HG02840 (cell line): ENCODE measurements around the gene NTRK3.

Experiments used
- ATAC-seq: cut with Tn5 transposase; IDR thresholded peaks from one replicate; pipeline ENCODE4 v1.9.1; 2021; ENCODE audit warnings: mild to moderate bottlenecking, moderate library complexity, moderate number of reproducible peaks; ENCODE audit not compliant: unreplicated experiment, low FRiP score

Gene NTRK3

GRCh38 chr15:88126695-88127431 is 129.7 kb downstream of the NTRK3 start:
- ATAC-seq, result no peak

DNA sequence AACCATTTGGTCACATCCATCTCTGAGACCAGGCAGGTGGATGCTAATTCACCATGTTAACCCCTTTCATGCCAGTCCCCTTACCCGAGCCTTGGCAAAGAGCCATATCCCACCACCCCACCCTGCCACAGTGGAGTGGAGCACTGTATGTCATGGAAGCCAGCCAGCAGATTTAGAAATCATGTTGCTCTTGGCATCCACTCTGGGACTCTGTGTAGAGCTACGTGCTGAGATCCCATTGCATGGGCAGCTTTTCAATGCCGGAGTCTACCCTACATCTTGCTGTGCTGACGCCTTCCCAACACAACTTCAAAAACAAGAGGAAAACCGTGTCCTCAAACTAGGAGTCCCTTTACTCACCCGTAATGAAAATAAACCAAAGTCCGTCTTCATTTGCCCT is 131.0 kb downstream of the NTRK3 start:
- ATAC-seq, result no peak

DNA sequence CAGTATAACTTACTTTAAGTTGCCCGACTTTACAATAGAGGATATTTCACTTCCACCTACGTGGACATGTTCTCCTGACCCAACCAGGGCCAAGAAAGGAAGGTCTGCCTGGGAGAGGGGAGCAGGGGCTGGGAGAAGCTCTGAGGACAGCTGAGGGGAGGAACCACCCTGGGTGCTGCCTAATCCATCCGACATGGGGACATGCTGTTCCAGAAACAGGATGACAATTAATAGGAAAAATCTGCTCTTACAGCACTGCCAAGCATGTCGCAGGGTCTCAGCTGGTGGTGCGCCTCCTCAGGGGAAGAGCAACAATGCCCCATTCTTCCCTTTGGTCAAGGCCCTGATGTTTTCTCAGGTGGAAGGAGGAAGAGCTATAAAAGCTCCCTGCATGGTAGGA is 132.3 kb downstream of the NTRK3 start:
- no peak for ATAC-seq

DNA sequence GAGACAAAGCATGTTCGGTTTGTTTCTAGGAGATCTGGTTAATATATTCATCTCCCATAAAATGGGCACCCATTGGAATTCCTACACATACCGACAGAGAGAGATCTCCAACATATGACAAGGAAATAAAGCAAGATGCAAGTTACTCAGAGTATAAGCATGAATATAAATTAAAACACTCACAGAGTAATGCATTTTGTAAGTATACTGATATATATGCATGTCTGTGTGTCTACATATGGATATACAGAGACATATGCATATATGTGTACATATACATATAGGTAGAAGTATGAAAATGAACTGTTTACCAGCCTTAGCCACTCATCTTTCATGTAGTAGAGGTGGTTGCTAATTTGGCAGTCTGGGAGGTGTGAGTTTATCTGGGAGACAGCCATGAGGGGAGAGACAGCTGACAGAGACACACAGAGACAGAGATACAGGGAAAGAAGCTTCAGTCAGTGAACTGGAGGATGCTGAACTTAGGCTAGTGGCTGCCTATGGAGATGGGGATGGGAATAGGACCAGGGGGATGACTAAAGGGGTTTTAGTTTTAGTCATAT is 134.5 kb downstream of the NTRK3 start:
- no peak for ATAC-seq

DNA sequence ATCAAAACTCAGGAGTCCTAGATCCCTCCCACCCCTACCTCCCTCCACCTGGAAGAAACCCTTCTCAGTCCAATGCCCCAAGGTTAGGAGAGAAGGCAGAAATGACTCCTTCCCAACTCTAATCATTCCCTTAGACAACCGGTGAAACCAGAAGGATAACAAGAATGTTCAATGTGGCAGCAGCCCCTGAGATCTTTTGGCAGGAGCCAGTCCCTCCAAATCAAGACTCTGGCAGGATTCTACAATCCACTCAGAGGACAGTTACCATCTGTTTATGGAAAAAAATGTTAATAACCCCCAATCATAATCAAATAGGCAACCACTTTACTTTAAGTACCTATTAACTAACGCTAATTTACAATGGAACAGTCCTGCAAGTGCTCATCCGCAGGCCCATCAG is 136.5 kb downstream of the NTRK3 start:
- no peak for ATAC-seq

GRCh38 chr15:88118741-88119140 is 137.8 kb downstream of the NTRK3 start:
- no peak for ATAC-seq

DNA sequence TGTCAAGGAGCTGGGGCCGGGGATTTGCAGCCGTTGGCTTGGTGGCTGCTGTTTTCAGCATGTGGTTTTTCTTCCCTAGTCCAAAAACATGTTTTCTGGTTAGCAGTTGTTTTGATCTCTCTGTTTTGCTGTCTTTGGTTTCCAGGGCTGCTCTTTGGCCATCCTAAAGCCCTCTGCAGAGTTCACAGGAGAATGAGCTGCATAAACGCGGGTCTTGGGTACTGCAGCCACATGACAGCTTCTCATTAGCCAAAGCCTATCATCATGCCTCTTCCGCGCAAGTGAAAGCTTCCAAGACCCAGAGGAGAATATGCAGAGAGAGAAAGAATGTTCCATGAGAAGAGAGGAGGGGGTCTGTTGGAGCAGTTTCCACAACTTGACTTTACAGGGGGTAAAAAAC is 138.5 kb downstream of the NTRK3 start:
- no peak for ATAC-seq

- ATAC-seq, result no peak
These were observed 140.9 kb downstream of the NTRK3 start for GRCh38 chr15:88115486-88116152.

DNA sequence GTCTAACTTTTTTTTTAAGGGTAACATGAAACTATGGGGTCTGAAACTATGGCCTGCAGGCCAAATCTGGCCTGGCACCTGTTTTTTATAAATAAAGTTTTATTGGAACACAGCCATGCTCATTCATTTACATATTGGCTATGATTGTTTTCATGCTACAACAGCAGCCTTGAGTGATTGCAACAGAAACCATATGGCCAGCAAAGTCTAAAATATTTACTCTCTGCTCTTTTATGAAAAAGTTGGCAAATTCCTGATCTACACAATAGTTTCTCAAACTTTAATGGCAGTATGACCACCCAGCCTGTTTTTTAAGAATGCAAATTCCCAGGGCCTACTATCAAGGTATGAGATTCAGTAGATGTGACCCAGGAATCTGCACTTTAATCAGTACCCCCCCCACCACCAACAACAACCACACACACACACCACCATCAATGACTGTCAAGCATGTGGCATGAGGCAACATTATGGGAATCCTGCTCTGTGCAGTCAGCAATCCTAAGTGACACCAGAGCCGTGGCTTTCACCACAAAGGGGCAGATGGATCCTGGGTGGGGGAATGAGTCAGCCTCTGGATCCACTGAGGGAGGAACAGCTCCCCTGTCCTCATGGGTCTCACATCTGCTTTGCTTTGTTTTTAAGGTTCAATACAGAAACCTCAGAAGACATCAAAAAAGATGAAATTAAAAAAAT is 142.8 kb downstream of the NTRK3 start:
- no peak for ATAC-seq

DNA sequence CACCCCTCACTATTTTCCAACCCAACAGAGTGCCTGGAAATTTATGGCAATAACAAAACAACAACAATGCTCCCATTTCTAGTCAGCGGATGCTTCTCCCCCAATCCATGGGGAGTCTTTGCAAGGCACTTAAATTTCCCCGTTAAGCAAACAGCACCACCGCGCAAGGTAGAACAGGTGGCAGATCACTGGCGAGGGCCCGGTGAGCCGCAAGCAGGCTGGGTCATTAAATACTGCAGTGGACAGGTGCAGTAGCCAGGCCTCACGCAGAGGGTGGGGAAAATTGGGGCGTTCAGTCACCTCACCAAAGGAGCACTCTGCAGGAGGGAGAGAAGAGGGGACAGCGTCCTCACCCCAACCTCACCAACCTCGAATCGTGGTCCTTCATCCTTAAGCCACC is 147.5 kb downstream of the NTRK3 start:
- no peak for ATAC-seq

- ATAC-seq, result no peak
These were observed 148.1 kb downstream of the NTRK3 start for GRCh38 chr15:88108477-88108876.

- no peak for ATAC-seq
These were observed 150.5 kb downstream of the NTRK3 start for GRCh38 chr15:88106074-88106473.

DNA sequence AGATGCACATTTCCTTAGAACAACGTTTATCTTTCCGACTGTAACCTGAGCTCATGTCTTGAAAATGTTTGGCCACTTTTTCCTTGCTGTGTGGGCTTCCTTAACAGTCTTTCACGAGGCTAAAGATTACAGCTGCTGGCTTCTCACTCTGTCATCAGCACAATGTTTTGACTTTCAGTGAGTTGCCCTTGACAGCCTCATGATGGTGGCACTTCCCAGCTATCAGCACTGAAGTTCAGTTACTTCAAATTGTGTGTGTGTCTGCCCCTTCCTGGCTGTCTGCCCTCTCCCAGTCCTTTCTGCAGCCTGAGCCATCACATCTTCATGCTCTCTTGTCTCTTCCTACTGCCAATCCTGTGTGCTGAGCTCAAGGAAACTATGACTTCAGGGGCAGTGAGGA is 152.2 kb downstream of the NTRK3 start:
- no peak for ATAC-seq

DNA sequence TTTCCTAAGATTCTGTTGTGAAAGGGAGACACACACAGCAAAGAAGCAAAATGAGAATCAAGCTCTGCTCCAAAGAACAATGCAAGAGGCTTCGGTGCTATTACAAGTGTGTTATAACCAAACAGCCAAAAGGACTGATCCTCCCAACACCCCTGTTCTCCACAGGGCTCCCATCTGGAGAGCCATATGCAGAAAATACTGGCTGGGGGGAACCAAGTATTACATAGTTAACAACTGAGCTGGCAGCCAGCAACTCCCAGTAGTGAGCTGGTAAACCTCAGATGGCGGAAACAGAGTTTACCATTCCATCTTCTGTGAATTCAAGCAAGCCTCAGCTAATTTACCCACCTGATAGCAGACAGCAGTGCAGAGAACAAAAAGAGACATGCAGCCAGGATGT is 156.4 kb downstream of the NTRK3 start:
- no peak for ATAC-seq

DNA sequence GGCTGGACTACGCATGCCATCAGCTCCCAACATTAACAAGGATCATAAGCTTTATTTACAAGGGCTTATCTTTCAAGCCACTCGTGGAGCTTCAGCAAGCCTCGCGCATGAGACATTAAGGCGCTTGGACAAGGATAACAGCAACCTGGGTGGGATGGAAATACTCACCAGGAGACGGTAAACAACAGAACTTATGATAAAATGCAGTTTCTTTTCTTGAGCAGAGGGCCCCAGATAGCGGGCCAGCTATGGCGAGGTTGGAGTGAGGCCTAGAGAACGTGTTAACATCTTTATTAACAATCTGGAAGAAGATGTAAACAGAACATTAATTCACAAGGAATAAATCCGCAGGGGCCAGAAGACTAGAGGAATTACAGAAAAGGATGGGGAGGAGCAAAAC is 158.2 kb downstream of the NTRK3 start:
- ATAC-seq, result no peak

DNA sequence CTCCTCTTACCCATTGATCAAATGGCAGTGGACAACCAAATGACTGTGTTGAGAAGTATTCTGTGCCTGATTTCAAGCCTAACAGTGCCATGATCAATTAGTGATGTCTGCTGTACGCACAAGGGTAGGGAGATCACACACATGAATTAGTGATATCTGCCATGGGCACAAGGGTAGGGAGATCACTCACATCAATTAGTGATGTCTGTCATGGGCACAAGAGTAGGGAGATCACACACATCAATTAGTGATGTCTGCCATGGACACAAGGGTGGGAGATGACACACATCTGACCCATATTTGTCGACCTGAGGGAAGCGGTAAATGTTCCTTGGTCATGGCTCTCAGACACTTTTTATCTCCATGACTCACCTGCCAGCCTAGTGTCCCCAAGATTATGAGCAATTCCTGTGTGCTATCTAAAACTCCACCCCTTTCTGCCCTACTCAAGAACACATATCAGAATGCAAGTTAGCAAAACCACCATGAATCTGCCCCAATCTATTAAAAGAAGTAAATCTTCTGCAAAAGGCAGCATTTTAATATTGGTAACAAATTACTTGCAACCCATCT is 165.0 kb downstream of the NTRK3 start:
- ATAC-seq, result no peak

- ATAC-seq, result no peak
These were observed 166.0 kb downstream of the NTRK3 start for GRCh38 chr15:88090481-88091011.

GRCh38 chr15:88089731-88090130 is 166.8 kb downstream of the NTRK3 start:
- ATAC-seq, result no peak

- ATAC-seq, result no peak
These were observed 167.4 kb downstream of the NTRK3 start for GRCh38 chr15:88089024-88089620.
